A549 treated with AZD9567 at 1 μM for 4 hours (cell line): ENCODE measurements around the gene FERMT1. TPM values are rescaled to one million over a fixed set of nuclear protein-coding genes. Genes with fewer than 3 reads are reported as not detected.

Experiments used
- total RNA-seq: library from RNA; stranded (reverse); fragments of 200-300 nt; extraction: Qiagen RNA extraction; gene quantifications from 5 replicates; pipeline ENCODE4 v1.2.3, GENCODE V29; 2022; ENCODE audit not compliant: insufficient read depth

The FERMT1 gene
- total RNA-seq = 13.1 to 23.5 TPM (median 15.0 TPM) in 5 replicates

GRCh38 chr20:6122873-6123648 lies at the start of gene FERMT1:
FERMT1 (minus strand) TSS chr20:6123030; CDS start chr20:6119554, 3,476 bp downstream.

DNA sequence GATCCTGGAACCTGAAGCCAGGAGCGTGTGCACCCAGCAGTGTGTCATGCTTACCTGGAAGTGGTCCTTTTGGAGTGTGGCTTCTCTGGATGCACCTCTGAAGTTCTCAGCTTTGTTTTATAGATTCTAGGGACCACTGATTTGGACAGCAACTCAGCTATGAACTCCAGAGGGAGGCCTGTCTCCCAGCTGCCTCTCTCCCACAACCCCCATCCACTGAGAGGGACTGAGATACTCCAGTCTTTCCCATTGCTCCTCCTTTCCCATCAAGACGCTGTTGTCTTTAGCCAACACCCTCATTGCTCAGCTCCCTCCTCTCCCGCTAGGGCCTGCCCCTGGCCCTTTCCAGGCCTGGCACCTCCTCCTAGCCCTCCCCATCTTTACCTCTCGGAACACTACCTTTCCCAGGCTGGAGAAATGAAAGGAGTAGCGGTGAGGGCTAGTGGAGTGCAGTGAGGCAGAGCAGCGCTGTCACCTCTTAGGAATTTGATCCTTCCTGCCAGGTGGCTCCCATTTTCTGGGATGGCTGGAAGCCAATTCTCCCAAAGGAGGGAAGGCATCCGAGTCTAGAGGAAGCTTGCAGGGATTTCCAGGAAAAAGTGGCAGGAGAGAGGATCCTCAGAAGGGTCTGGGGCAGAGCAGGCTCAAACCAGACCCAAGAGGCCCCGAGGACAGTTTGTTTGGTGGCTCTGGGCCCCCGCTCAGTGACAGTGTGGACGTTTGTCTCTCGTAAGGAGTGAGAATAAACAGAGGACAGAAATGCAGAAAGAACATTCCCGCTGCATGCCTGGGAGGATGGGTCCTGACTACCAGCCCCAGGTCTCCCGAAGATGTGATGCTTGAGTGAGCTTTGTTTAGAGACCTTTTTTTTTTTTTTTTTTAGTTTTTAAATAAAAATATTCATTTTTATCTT lies 68.8 kb downstream of the FERMT1 start, which contains the start of gene LRRN4:
Gene LRRN4, minus strand, starts transcription at position 285 of the 913 bp plus-strand sequence. CDS start 1,261 bp downstream, outside the sequence.

Other genes starting within 250 kb of the FERMT1 start
- 1.0 to 3.4 TPM (median 3.4 TPM) in 5 replicates for gene CHGB, start 211.5 kb downstream of the FERMT1 start, total RNA-seq
- 51.6 to 61.7 TPM (median 53.3 TPM) in 5 replicates for gene TRMT6, start 172.5 kb downstream of the FERMT1 start, total RNA-seq
- gene MCM8, start 172.4 kb downstream of the FERMT1 start, total RNA-seq = 20.8 to 26.3 TPM (median 23.5 TPM) in 5 replicates
- 61.7 to 79.0 TPM (median 76.0 TPM) in 5 replicates for gene CRLS1, start 116.9 kb downstream of the FERMT1 start, total RNA-seq
- 0.03 to 0.04 TPM in 2 of 5 replicates, not detected in the others for gene LRRN4, start 69.0 kb downstream of the FERMT1 start, total RNA-seq